Measurements from ENCODE around the gene CYP1B1. TPM values are rescaled to one million over a fixed set of nuclear protein-coding genes. Genes with fewer than 3 reads are reported as not detected.

Gene CYP1B1
- polyA plus RNA-seq, 1 experiment: 1.8 TPM

- ChIA-PET POLR2A (no interaction called here), CTCF (interaction anchor here (1.1 to 1.3 kb wide), 2 partner anchors 11 to 58 kb away, joined by 3 read pairs; no protein-coding TSS in a partner anchor)
- no peak for TF ChIP-seq CTCF (IDR thresholded peaks at IDR 0.05; ENCODE audit: insufficient read depth, low read depth, low read length)
- DNase-seq (ENCODE audit: low read depth): no peak
- H3K36me3 ChIP-seq (ENCODE audit: control insufficient read depth, insufficient read depth, low read length): no peaks in the 10 kb centered on the region
- H3K27me3 ChIP-seq (ENCODE audit: control insufficient read depth, insufficient read depth, low read length): peaks cover 7% of the 10 kb centered on the region
- no peak overlapping the region for H3K4me3 ChIP-seq (ENCODE audit: low read depth, low read length)
These were observed 18.1 kb downstream of the CYP1B1 start for GRCh38 chr2:38057651-38058410.

DNA sequence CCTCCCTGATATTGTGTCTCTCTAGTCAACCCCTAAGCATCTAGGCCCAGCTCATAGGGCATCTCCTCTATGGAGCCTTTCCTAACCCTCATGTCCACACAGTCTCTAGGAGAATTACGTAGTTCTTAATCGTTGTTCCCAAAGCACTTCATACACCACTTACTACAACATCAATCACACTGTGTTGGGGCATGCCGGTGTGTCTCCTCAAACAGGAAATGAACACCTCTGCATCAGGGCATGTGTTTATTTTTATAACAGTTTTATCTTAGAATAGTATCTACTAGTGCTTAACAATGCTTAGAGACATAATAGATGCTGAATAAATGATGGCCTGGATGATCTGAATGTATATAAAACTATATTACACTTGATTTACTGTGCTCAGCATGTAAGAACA is 19.7 kb downstream of the CYP1B1 start:
- ChIA-PET CTCF (no interaction called here), POLR2A (no interaction called here)
- no peak for DNase-seq (ENCODE audit: low read depth)
- no peak for TF ChIP-seq CTCF (IDR thresholded peaks at IDR 0.05; ENCODE audit: insufficient read depth, low read depth, low read length)
- no peak overlapping the region for H3K4me3 ChIP-seq (ENCODE audit: low read depth, low read length)
- peaks cover 11% of the 10 kb centered on the region for H3K27me3 ChIP-seq (ENCODE audit: control insufficient read depth, insufficient read depth, low read length)
- no peaks in the 10 kb centered on the region for H3K36me3 ChIP-seq (ENCODE audit: control insufficient read depth, insufficient read depth, low read length)

DNA sequence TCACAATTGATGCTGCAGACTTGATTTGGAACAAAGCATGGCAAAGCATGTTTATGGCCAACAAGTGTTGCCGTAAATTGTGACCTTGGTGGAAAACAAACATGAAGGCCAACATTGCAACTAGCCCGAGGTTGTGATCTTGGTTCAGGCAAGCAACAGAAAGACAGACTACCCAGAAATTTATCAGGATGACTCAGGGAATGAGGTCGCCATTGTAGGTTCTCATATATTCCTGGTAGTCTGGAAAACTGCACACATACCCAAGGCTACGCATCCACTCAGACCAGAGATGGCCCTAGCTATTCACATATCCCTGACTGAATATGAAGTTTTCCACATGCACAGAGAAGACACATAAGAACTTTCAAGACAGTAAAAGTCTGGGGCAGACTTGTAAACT is 30.1 kb downstream of the CYP1B1 start:
- Histone ChIP-seq H3K27me3 (ENCODE audit: control insufficient read depth, insufficient read depth, low read length) (peaks cover 3% of the 10 kb centered on the region; the same call in 1 of the 2 replicates), H3K4me3 (ENCODE audit: low read depth, low read length) (no peak overlapping the region), H3K36me3 (ENCODE audit: control insufficient read depth, insufficient read depth, low read length) (no peaks in the 10 kb centered on the region)
- TF ChIP-seq CTCF (IDR thresholded peaks at IDR 0.05; ENCODE audit: insufficient read depth, low read depth, low read length): no peak
- CTCF ChIA-PET: interaction anchor here (0.6 kb wide), 1 partner anchor 26 kb away, joined by 3 read pairs; no protein-coding TSS in a partner anchor
- POLR2A ChIA-PET: no interaction called here
- DNase-seq (ENCODE audit: low read depth): no peak

DNA sequence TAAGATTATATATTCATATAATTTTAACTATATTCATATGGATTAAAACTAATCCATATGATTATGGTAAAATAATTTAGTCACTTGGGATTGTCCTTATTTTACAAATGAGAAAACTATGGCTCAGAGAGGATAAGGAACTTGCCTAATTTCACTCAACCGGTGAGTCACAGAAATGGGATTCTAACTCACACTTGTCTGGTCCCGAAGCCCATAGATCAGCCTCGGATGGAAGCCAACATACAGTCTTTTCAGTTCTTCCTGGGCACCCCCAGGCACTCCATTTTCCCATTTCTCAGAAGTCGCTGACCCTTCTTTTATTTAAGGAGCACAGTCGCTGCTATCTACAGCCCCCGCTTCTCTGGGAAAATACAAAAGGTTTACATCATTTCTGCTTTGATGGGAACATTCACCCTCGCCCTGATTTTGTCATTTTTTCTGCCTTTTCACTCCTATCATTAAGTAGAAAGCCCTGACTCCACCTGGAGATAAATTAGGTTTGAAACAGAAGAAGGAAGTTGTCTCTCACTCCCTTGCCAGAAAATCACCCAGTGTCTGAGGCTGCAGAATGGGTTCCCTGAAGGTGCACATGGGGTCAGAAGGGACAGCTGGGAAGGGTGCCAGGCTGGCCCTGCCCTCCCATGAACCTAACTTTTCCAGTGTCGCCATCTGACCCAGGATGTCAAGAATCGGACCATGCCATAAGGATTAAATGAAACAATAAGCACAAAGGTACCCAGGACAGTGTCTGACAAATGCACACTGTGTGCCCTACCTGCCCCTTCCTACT is 36.6 kb downstream of the CYP1B1 start:
- Histone ChIP-seq H3K27me3 (ENCODE audit: control insufficient read depth, insufficient read depth, low read length) (peaks cover 14% of the 10 kb centered on the region), H3K36me3 (ENCODE audit: control insufficient read depth, insufficient read depth, low read length) (no peaks in the 10 kb centered on the region), H3K4me3 (ENCODE audit: low read depth, low read length) (no peak overlapping the region)
- ChIA-PET POLR2A (no interaction called here), CTCF (no interaction called here)
- no peak for TF ChIP-seq CTCF (IDR thresholded peaks at IDR 0.05; ENCODE audit: insufficient read depth, low read depth, low read length)
- DNase-seq (ENCODE audit: low read depth): no peak

- DNase-seq (ENCODE audit: low read depth): no peak
- CTCF ChIA-PET: interaction anchor here (2.0 kb wide), 1 partner anchor 11 kb away, joined by 8 read pairs; no protein-coding TSS in a partner anchor
- POLR2A ChIA-PET: no interaction called here
- Histone ChIP-seq H3K4me3 (ENCODE audit: low read depth, low read length) (no peak overlapping the region), H3K27me3 (ENCODE audit: control insufficient read depth, insufficient read depth, low read length) (peaks cover 16% of the 10 kb centered on the region), H3K36me3 (ENCODE audit: control insufficient read depth, insufficient read depth, low read length) (no peaks in the 10 kb centered on the region)
- no peak for TF ChIP-seq CTCF (IDR thresholded peaks at IDR 0.05; ENCODE audit: insufficient read depth, low read depth, low read length)
These were observed 37.3 kb downstream of the CYP1B1 start for GRCh38 chr2:38038682-38039081.

All from BJ (cell line).